ENCODE results near the gene PLEKHA7. TPM values are rescaled to one million over a fixed set of nuclear protein-coding genes. Genes with fewer than 3 reads are reported as not detected.
"Not testable (repeated sequence)": the region's sequence is repeated elsewhere in the genome, so short reads cannot be mapped to it uniquely, and the experiment has no call there.

The PLEKHA7 gene, protein sequence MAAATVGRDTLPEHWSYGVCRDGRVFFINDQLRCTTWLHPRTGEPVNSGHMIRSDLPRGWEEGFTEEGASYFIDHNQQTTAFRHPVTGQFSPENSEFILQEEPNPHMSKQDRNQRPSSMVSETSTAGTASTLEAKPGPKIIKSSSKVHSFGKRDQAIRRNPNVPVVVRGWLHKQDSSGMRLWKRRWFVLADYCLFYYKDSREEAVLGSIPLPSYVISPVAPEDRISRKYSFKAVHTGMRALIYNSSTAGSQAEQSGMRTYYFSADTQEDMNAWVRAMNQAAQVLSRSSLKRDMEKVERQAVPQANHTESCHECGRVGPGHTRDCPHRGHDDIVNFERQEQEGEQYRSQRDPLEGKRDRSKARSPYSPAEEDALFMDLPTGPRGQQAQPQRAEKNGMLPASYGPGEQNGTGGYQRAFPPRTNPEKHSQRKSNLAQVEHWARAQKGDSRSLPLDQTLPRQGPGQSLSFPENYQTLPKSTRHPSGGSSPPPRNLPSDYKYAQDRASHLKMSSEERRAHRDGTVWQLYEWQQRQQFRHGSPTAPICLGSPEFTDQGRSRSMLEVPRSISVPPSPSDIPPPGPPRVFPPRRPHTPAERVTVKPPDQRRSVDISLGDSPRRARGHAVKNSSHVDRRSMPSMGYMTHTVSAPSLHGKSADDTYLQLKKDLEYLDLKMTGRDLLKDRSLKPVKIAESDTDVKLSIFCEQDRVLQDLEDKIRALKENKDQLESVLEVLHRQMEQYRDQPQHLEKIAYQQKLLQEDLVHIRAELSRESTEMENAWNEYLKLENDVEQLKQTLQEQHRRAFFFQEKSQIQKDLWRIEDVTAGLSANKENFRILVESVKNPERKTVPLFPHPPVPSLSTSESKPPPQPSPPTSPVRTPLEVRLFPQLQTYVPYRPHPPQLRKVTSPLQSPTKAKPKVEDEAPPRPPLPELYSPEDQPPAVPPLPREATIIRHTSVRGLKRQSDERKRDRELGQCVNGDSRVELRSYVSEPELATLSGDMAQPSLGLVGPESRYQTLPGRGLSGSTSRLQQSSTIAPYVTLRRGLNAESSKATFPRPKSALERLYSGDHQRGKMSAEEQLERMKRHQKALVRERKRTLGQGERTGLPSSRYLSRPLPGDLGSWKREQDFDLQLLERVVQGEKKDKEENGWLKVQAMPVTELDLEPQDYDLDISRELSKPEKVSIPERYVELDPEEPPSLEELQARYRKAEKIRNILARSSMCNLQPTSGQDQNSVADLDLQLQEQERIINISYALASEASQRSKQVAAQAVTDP
- under 1 TPM in 2 of 3 donors, not detected in 1; 0.28 to 0.31 TPM for polyA plus RNA-seq

GRCh38 chr11:17014321-17014832 is at the start of gene PLEKHA7:
TSS of gene PLEKHA7 (minus strand) at chr11:17014414. CDS start at chr11:17014401, 13 bp downstream.
- Mint-ChIP-seq H3K27me3 (ENCODE audit: low read depth in 3 of 3) (peaks cover 4 to 12% (median 11%) of the 10 kb centered on the region in 3 donors), H3K9me3 (no peaks in the 10 kb centered on the region), H3K27ac (peak within 1 kb of the TSS in 2 of 6 donors; percentile 13 to 24), H3K4me3 (peak within 1 kb of the TSS; percentile 86 to 92 (median 92)), H3K4me1 (peaks cover 4 to 10% of the 10 kb centered on the region in 2 donors), H3K36me3 (peaks cover 0 to 7% (median 4%) of the 10 kb centered on the region in 3 donors)
- DNase-seq: peak in 1 of 3 donors; percentile 11

- no peak overlapping the region for H3K4me3 Mint-ChIP-seq
- peaks cover 0 to under 1% (median 0%) of the 10 kb centered on the region in 3 donors for H3K36me3 Mint-ChIP-seq
Observed at GRCh38 chr11:17063171-17064002, 49.2 kb upstream of the PLEKHA7 start.

GRCh38 chr11:17051146-17051545 is 36.9 kb upstream of the PLEKHA7 start:
- H3K27ac Mint-ChIP-seq: peak overlapping the region in 1 of 6 donors; percentile 39
- H3K4me1 Mint-ChIP-seq; H3K9me3 Mint-ChIP-seq; H3K4me3 Mint-ChIP-seq; H3K27me3 Mint-ChIP-seq (ENCODE audit: low read depth in 3 of 3); DNase-seq; H3K36me3 Mint-ChIP-seq: not testable (repeated sequence)

More at GRCh38 chr11:17063171-17064002, 49.2 kb upstream of the PLEKHA7 start:
- H3K27me3 Mint-ChIP-seq (ENCODE audit: low read depth in 3 of 3): peaks cover 0 to 6% (median 0%) of the 10 kb centered on the region in 3 donors
- peak overlapping the region in 1 of 6 donors; percentile 30 for H3K27ac Mint-ChIP-seq
- peak; percentile 25 to 45 (median 31) for DNase-seq
- no peaks in the 10 kb centered on the region for H3K4me1 Mint-ChIP-seq
- H3K9me3 Mint-ChIP-seq: peaks cover 0 to 3% (median 0%) of the 10 kb centered on the region in 6 donors

GRCh38 chr11:17048491-17048890 is 34.3 kb upstream of the PLEKHA7 start:
- H3K27ac Mint-ChIP-seq; H3K36me3 Mint-ChIP-seq; H3K4me3 Mint-ChIP-seq; H3K27me3 Mint-ChIP-seq (ENCODE audit: low read depth in 3 of 3); DNase-seq; H3K9me3 Mint-ChIP-seq; H3K4me1 Mint-ChIP-seq: not testable (repeated sequence)

GRCh38 chr11:17046690-17047089 is 32.5 kb upstream of the PLEKHA7 start:
- DNase-seq: no peak
- Mint-ChIP-seq H3K4me1 (no peaks in the 10 kb centered on the region), H3K9me3 (no peaks in the 10 kb centered on the region), H3K27me3 (ENCODE audit: low read depth in 3 of 3) (peaks cover 0 to 7% (median 0%) of the 10 kb centered on the region in 3 donors), H3K27ac (no peak overlapping the region), H3K4me3 (no peak overlapping the region), H3K36me3 (no peaks in the 10 kb centered on the region)

- Mint-ChIP-seq H3K27ac (no peak overlapping the region), H3K36me3 (peaks cover 0 to 7% (median 7%) of the 10 kb centered on the region in 3 donors), H3K4me1 (no peaks in the 10 kb centered on the region), H3K27me3 (ENCODE audit: low read depth in 3 of 3) (peaks cover 3 to 21% (median 5%) of the 10 kb centered on the region in 3 donors), H3K9me3 (peaks cover 0 to 5% (median 0%) of the 10 kb centered on the region in 6 donors), H3K4me3 (no peak overlapping the region)
- DNase-seq: no peak
Observed at GRCh38 chr11:17036666-17037658, 22.7 kb upstream of the PLEKHA7 start.

GRCh38 chr11:17034027-17034426 is 19.8 kb upstream of the PLEKHA7 start:
- not testable (repeated sequence) for H3K9me3 Mint-ChIP-seq, H3K4me3 Mint-ChIP-seq, H3K4me1 Mint-ChIP-seq, DNase-seq, H3K36me3 Mint-ChIP-seq, H3K27ac Mint-ChIP-seq
- peaks cover 2 to 15% (median 6%) of the 10 kb centered on the region in 3 donors for H3K27me3 Mint-ChIP-seq (ENCODE audit: low read depth in 3 of 3)

DNA sequence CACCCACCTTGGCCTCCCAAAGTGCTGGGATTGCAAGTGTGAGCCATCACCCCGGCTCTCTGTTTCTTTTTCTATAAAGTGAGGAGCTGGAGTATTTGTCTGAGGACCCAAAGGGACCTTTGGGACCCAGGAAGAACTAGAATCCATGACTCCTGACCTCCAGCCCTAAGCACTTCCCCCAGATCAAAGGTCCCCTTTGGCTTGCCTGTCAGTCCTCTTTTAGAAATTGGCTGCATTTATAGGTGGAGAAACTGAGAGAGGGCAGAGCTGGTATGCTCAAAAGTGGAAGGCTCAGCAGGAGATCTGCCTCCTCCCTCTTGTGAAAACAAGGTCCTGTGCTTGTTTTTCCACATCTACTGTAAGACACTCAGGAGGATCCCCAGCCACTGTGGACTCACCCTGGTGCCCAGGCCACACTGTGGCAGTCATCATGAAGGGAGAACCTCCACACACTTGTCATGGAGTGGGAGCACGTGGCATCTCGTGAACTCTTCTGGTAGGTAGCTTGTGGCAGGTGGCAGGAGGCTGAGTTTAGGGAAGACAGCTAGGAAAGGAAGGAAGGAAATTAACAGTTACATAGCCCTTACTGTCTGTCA is 12.4 kb upstream of the PLEKHA7 start:
- H3K36me3 Mint-ChIP-seq: no peaks in the 10 kb centered on the region
- peaks cover 3 to 4% (median 4%) of the 10 kb centered on the region in 3 donors for H3K27me3 Mint-ChIP-seq (ENCODE audit: low read depth in 3 of 3)
- no peak for DNase-seq
- no peaks in the 10 kb centered on the region for H3K4me1 Mint-ChIP-seq
- no peak overlapping the region for H3K27ac Mint-ChIP-seq
- H3K4me3 Mint-ChIP-seq: no peak overlapping the region
- no peaks in the 10 kb centered on the region for H3K9me3 Mint-ChIP-seq

DNA sequence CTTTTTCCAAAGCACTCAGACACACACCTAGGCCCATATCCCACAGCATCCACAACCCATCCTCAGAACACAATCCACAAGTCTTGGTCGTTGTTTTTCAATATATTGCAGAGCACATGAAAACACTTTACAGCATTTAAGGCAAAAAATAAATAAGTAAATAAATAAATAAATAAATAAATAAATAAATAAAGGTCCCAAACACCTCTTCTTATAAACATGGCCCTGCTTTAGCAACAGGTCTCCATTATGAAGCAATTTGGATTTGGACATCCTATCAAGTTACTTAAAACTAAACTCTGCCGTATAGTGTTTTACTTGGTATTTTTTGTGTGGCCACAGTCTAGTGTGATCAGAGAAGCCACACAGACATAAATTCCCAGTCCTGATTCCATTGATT is 10.7 kb upstream of the PLEKHA7 start:
- peaks cover 0 to 4% (median 0%) of the 10 kb centered on the region in 3 donors for H3K36me3 Mint-ChIP-seq
- DNase-seq: no peak
- no peaks in the 10 kb centered on the region for H3K9me3 Mint-ChIP-seq
- H3K4me3 Mint-ChIP-seq: no peak overlapping the region
- peaks cover 1 to 4% (median 3%) of the 10 kb centered on the region in 3 donors for H3K27me3 Mint-ChIP-seq (ENCODE audit: low read depth in 3 of 3)
- no peaks in the 10 kb centered on the region for H3K4me1 Mint-ChIP-seq
- H3K27ac Mint-ChIP-seq: no peak overlapping the region

GRCh38 chr11:17021511-17021910 is 7.3 kb upstream of the PLEKHA7 start:
- Mint-ChIP-seq H3K4me3 (no peak overlapping the region), H3K4me1 (no peaks in the 10 kb centered on the region), H3K36me3 (peaks cover 0 to 4% (median 0%) of the 10 kb centered on the region in 3 donors), H3K27me3 (ENCODE audit: low read depth in 3 of 3) (peaks cover 1 to 4% (median 4%) of the 10 kb centered on the region in 3 donors), H3K9me3 (no peaks in the 10 kb centered on the region), H3K27ac (peak overlapping the region in 1 of 6 donors; percentile 32)
- no peak for DNase-seq

DNA sequence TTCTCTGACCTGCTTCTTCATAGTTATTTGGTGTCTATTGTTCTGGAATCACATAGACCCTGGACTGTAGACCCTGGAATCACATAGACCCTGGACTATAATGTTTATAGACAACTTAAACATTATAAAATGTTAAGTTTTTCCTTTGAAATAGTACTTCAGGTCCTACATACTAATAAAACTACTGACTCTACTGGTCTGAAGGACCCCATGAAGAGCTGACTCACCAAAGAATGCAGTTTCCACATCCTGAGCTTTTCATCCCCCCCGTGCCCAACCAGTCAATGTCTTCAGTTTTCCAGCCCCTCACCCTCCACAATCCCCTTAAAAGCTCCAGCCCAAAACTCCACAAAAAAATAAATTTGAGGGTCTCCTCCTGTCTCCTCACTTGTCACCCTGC is 6.6 kb upstream of the PLEKHA7 start:
- peaks cover 0 to 4% (median 0%) of the 10 kb centered on the region in 3 donors for H3K36me3 Mint-ChIP-seq
- no peak for DNase-seq
- no peak overlapping the region for H3K4me3 Mint-ChIP-seq
- H3K4me1 Mint-ChIP-seq: no peaks in the 10 kb centered on the region
- H3K27me3 Mint-ChIP-seq (ENCODE audit: low read depth in 3 of 3): peaks cover 4 to 8% (median 8%) of the 10 kb centered on the region in 3 donors
- no peaks in the 10 kb centered on the region for H3K9me3 Mint-ChIP-seq
- no peak overlapping the region for H3K27ac Mint-ChIP-seq

All from immature natural killer cell (primary cell).